ENCODE measurements around the gene FAM149B1. TPM values are rescaled to one million over a fixed set of nuclear protein-coding genes. Genes with fewer than 3 reads are reported as not detected.

The FAM149B1 gene
- total RNA-seq, 1 donor = 33.7 TPM

GRCh38 chr10:73169320-73169719, 1.4 kb downstream of the FAM149B1 start:
- H3K36me3 ChIP-seq (ENCODE audit: insufficient read depth, low read length) = no peaks in the 10 kb centered on the region
- H3K27ac ChIP-seq (ENCODE audit: low read depth, low read length) = no peak overlapping the region
- no peaks in the 10 kb centered on the region for H3K9me3 ChIP-seq (ENCODE audit: low read depth, low read length)
- TF ChIP-seq CTCF (IDR thresholded peaks at IDR 0.05; ENCODE audit: extremely low read depth, low read depth, low read length) = no peak
- H3K4me1 ChIP-seq (ENCODE audit: insufficient read depth, low read length) = peaks cover 13% of the 10 kb centered on the region
- H3K79me2 ChIP-seq (ENCODE audit: insufficient read depth, low read length) = peaks cover 44% of the 10 kb centered on the region
- H3K4me2 ChIP-seq (ENCODE audit: insufficient read depth, low read length) = no peak overlapping the region
- H3K27me3 ChIP-seq (ENCODE audit: insufficient read depth, low read length) = no peaks in the 10 kb centered on the region
- no peak for DNase-seq (ENCODE audit: insufficient read length, low spot score, missing footprints)
- H4K20me1 ChIP-seq (ENCODE audit: insufficient read depth, low read length) = peaks cover 3% of the 10 kb centered on the region
- no peak overlapping the region for H2AFZ ChIP-seq (ENCODE audit: low read length)
- H3K4me3 ChIP-seq (ENCODE audit: insufficient read depth, low read length) = no peak overlapping the region

GRCh38 chr10:73172867-73173266, 4.9 kb downstream of the FAM149B1 start:
- DNase-seq (ENCODE audit: insufficient read length, low spot score, missing footprints) = no peak
- TF ChIP-seq CTCF (IDR thresholded peaks at IDR 0.05; ENCODE audit: extremely low read depth, low read depth, low read length) = no peak
- H3K27me3 ChIP-seq (ENCODE audit: insufficient read depth, low read length) = no peaks in the 10 kb centered on the region
- peaks cover 21% of the 10 kb centered on the region for H3K36me3 ChIP-seq (ENCODE audit: insufficient read depth, low read length)
- peaks cover 14% of the 10 kb centered on the region for H3K79me2 ChIP-seq (ENCODE audit: insufficient read depth, low read length)
- no peak overlapping the region for H2AFZ ChIP-seq (ENCODE audit: low read length)
- no peaks in the 10 kb centered on the region for H3K9me3 ChIP-seq (ENCODE audit: low read depth, low read length)
- no peak overlapping the region for H3K27ac ChIP-seq (ENCODE audit: low read depth, low read length)
- H3K4me3 ChIP-seq (ENCODE audit: insufficient read depth, low read length) = no peak overlapping the region
- no peak overlapping the region for H3K4me2 ChIP-seq (ENCODE audit: insufficient read depth, low read length)
- H4K20me1 ChIP-seq (ENCODE audit: insufficient read depth, low read length) = no peaks in the 10 kb centered on the region
- H3K4me1 ChIP-seq (ENCODE audit: insufficient read depth, low read length) = peaks cover 4% of the 10 kb centered on the region

GRCh38 chr10:73174148-73174925, 6.4 kb downstream of the FAM149B1 start:
- H3K27ac ChIP-seq (ENCODE audit: low read depth, low read length) = no peak overlapping the region
- no peak overlapping the region for H3K4me3 ChIP-seq (ENCODE audit: insufficient read depth, low read length)
- H3K4me1 ChIP-seq (ENCODE audit: insufficient read depth, low read length) = no peaks in the 10 kb centered on the region
- no peaks in the 10 kb centered on the region for H3K27me3 ChIP-seq (ENCODE audit: insufficient read depth, low read length)
- TF ChIP-seq CTCF (IDR thresholded peaks at IDR 0.05; ENCODE audit: extremely low read depth, low read depth, low read length) = no peak
- H2AFZ ChIP-seq (ENCODE audit: low read length) = no peak overlapping the region
- no peak for DNase-seq (ENCODE audit: insufficient read length, low spot score, missing footprints)
- no peaks in the 10 kb centered on the region for H3K9me3 ChIP-seq (ENCODE audit: low read depth, low read length)
- peaks cover 26% of the 10 kb centered on the region for H3K36me3 ChIP-seq (ENCODE audit: insufficient read depth, low read length)
- H3K4me2 ChIP-seq (ENCODE audit: insufficient read depth, low read length) = no peak overlapping the region
- H3K79me2 ChIP-seq (ENCODE audit: insufficient read depth, low read length) = peaks cover 2% of the 10 kb centered on the region
- H4K20me1 ChIP-seq (ENCODE audit: insufficient read depth, low read length) = no peaks in the 10 kb centered on the region

GRCh38 chr10:73182568-73182967, 14.6 kb downstream of the FAM149B1 start:
- Histone ChIP-seq H3K79me2 (ENCODE audit: insufficient read depth, low read length) (no peaks in the 10 kb centered on the region), H4K20me1 (ENCODE audit: insufficient read depth, low read length) (no peaks in the 10 kb centered on the region), H3K9me3 (ENCODE audit: low read depth, low read length) (no peaks in the 10 kb centered on the region), H3K4me2 (ENCODE audit: insufficient read depth, low read length) (peak overlapping the region; percentile 14), H3K27ac (ENCODE audit: low read depth, low read length) (peak overlapping the region; percentile 19), H3K4me1 (ENCODE audit: insufficient read depth, low read length) (peaks cover 12% of the 10 kb centered on the region), H2AFZ (ENCODE audit: low read length) (no peak overlapping the region), H3K36me3 (ENCODE audit: insufficient read depth, low read length) (peaks cover 25% of the 10 kb centered on the region), H3K4me3 (ENCODE audit: insufficient read depth, low read length) (no peak overlapping the region), H3K27me3 (ENCODE audit: insufficient read depth, low read length) (no peaks in the 10 kb centered on the region)
- TF ChIP-seq CTCF (IDR thresholded peaks at IDR 0.05; ENCODE audit: extremely low read depth, low read depth, low read length) = no peak
- peak; percentile 84 for DNase-seq (ENCODE audit: insufficient read length, low spot score, missing footprints)

Measured in osteoblast (primary cell).